HG02678 (cell line): ENCODE measurements around the gene MRPS9.

Experiments used
- ATAC-seq: cut with Tn5 transposase; IDR thresholded peaks from one replicate; pipeline ENCODE4 v1.9.1; 2021; ENCODE audit warnings: mild to moderate bottlenecking, moderate library complexity; ENCODE audit not compliant: unreplicated experiment

The MRPS9 gene

DNA sequence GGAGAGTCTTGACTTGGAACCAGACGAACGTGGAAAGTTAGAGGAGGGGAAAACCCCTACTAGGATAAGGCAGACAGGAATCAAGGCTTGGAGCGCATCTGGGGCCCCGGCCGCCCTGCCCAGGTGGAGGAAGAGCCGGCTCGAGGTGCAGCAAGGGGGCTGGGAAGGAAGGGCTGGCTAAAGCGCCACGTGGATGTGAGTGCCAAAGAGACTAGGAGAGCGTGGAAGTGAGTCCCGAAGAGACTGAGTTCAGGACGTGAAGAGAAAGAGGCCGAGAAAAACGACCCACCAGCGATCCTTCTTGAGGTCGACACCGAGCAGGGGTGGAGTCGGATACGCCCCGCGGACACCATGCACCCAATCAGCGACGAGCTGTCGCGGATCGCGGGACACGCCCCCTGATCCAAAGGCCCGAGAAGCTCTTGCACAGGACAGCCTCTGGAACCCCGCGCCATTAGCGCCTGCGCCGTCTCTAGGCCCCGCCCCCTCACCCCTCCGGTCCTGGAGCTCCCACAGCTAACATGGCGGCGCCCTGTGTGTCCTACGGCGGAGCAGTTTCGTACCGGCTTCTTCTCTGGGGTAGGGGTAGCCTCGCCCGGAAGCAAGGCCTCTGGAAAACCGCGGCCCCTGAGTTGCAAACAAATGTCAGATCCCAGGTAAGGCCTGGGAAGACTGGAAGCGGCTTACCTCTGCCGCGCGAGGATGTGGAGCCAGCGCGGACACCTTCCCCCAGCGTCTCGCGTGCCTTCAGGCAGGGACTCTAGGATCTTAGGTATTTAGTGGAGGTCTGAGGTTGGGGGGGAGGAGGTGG, at the start of gene MRPS9:
Gene MRPS9 (plus strand): TSS at position 498 of the 811 bp plus-strand sequence. CDS start 24 bp downstream, at position 522.
- ATAC-seq = peak; percentile 99

DNA sequence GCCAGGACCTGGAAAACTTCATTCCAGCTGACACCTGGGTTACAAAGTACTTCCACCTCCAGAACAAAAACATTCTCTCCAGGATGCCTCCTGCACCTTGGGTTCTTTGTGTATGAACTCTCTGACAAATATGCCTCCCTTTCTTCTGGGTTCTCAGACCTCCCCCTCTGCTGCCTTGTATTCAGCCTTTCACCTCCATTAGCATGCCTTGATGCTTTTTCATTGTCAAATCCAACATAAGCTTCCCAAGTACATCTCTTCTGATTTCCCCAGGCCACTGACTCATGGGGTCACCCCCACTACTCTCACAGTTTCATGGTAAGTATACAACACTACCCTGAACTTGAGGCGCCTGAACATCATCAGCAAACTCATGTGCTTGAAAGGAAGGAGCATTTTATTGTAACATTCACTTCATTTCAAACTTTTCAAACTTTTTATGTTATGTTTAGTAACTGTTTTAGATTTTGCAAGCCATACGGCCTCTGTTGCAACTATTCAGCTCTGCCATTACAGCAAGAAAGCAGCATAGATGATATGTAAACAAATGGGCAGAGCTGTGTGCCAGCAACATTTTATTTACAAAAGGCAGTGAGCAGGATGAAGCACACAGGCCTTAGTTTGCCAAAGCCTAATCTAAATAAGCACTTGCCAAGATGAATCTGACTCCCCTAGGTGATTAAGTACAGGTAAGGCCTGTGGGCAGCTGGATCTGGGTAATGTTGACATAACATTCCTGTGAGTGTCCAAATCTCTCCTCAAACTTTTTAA, 32.5 kb upstream of the MRPS9 start:
- ATAC-seq = no peak

- no peak for ATAC-seq
Observed at GRCh38 chr2:105007367-105007766, 30.5 kb upstream of the MRPS9 start.

DNA sequence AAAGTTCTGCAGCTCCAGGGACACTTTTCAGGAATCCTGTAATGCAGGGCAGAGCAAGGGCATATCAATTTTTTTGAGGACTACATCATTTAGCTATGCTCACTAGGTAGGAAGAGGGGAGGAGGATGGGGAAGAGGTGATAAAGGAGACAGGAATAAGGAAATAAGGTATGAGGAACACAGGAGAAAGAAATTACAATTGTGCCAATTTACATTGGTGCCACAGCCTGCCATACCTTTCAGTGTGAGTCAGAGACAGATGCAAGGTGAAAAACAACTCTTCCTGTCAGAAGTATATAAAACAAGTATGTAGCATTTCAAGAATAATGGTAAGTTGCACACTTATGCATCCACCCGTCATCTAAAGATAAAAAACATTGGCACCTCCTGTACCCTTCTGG, 5.4 kb upstream of the MRPS9 start:
- no peak for ATAC-seq

- no peak for ATAC-seq
Observed at GRCh38 chr2:105034170-105034569, 3.7 kb upstream of the MRPS9 start.

DNA sequence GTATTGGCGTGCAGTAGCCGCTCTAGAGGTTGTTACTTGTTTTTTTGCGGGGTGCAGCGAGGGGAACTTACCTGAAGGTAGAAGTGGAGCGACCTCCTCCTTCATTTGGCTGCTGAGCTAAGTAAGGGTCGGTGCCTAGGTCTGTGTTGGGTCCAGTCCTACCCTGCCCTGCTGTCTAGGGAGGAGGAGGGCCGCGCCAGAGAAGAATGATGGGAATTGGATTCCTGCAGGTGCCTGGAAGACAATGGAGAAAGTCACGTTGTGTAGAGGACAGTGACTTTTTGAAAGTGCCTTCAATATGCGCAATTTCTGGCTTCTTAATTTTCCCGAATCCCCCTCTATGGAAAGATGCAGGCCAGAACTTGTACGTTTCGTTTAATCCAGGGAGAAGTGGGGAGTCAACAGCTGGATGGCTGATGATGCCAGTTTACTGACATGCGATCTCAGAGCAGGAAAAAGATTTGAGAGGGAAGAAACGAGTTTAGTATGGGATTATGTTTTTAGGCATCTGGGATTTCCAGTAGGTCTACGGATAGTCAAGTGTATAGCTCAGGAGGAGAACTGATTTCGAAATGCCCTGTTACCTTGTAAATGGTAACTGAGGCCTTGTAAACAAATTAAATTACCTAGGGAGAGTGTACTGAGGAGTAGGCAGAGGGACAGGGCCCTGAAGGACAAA, 653 bp downstream of the MRPS9 start:
- ATAC-seq = no peak

DNA sequence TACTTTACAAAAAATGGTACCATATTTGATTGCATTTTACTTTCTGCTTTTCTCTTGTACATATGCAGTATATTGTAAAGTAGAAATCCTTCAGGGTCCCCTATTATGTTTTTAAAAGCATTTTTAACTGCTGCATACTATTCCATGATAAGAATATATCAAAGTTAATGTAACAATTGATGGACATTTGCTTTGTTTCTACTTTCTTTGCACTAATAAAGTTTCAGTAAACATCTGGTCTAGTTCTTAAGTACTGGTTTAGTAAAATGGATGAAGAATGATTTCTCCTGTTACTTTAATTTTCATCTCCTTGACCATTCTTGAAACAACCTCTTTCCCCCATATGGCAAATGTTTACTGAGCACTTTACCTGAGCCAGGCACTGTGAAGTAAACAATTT, 1.7 kb downstream of the MRPS9 start:
- ATAC-seq = no peak

DNA sequence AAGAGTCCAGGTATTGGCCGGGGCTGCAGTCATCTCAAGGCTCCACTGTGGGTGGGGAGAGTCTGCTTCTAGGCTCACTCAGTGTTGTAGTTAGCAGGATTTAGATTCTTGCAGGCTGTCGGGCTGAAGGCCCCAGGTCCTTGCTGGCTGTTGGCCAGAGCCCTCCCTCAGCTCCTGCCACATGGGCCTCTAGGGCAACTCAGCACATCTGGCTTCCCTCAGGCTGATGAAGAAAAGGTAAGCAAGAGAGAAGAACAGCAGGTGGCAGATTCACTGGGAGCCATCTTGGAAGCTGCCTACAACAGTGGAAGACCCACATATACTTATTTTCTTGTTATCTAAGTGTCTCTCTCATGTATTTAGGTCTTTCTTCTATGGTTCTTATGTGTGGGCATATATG, 4.3 kb downstream of the MRPS9 start:
- ATAC-seq = no peak

- ATAC-seq = no peak
Observed at GRCh38 chr2:105052773-105053172, 14.9 kb downstream of the MRPS9 start.

DNA sequence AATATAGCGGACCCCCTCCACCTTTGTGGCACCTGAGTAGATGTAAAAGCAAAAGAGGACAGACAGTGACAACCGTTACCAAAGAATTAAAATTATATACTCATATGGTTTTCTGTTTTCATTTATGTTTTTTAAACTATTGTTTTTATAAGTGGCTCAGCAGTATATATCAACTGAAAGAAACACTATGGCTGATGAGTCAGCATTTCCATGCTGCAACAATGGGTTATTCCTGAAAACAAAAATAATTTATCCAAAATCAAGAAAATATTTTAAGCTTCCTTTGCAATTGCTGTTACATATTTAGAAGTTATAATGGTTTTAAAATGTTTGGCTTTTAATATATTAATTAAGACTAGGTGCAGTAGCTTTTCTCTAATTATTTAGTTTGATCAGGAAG, 17.7 kb downstream of the MRPS9 start:
- no peak for ATAC-seq

DNA sequence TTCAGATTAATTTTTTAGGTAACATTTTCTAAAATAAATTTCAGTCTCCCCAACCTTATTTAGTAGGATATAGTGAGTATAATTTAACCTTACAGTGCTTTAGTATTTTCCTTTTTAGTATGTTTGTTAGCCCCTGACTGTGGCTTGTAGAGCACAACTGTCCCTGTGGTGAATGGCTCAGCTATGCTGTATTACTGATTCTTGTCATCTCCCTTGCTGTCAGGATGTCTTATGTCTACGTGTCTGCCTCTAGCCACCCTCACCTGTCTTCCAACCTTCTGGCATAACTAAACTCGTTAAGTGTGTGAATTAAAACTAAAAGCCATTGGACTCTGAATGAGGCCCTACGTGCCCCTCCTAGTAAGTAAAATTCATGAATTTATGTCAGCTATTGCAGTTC, 18.4 kb downstream of the MRPS9 start:
- no peak for ATAC-seq

- ATAC-seq = no peak
Observed at GRCh38 chr2:105057005-105057404, 19.1 kb downstream of the MRPS9 start.

GRCh38 chr2:105061560-105061959, 23.7 kb downstream of the MRPS9 start:
- no peak for ATAC-seq

DNA sequence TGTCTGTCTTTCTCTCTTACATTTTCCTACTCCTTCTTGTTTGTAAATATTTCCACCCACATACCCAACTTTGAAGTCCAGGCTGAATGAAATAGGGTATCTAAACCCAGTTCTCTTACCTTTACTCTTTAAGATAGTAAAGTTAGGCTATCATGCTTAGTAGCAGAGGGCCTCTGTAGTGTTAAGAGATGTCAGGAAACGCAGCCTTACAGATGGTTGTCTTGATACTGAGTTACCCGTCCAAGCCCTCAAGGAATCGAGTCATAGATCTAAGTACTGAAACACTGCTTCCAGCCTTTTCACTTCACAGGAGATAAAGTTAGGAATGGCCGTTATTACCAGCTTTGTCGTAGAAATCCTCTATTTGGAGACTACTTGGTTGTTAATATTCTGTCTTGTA, 24.3 kb downstream of the MRPS9 start:
- ATAC-seq = no peak

DNA sequence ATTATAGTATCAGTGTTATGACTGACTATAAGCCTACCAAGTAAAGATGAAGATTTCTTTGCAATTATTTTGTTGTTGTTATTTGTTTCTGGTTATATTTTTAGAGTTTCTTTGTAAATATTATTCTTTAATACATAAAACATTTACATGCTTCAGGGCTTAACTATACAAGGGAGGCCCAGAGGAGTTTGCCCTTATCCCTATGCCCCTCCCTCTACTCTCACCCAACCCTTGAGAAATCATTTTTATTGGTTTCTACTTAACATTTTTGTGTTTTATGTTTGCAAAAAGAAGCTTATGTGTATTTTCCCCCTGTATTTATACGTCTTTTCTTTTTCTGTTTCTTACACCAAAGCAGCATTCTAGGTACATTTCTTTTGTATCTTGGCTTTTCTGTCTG, 30.5 kb downstream of the MRPS9 start:
- no peak for ATAC-seq

DNA sequence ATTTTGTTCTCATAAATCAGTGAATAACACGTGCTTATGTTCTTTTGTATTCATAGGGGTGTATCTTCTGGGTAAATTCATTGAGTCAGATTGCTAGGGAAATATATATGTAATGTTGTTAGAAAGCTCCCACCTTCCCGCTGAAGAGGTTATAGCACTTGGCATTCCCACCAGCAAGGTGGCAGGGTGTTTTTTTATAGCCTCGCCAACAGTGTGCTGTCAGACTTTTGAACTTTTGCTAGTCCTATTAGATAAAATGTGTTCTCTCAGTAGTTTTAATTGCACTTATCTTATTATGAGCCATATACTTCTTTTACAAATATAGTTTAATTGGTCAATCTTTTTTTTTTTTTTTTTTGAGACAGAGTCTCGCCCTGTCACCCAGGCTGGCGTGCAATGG, 31.0 kb downstream of the MRPS9 start:
- ATAC-seq = no peak

GRCh38 chr2:105070010-105070865, 32.4 kb downstream of the MRPS9 start:
- ATAC-seq = no peak

GRCh38 chr2:105071379-105071778, 33.5 kb downstream of the MRPS9 start:
- no peak for ATAC-seq

GRCh38 chr2:105072039-105072438, 34.2 kb downstream of the MRPS9 start:
- ATAC-seq = peak; percentile 85

- ATAC-seq = no peak
Observed at GRCh38 chr2:105073591-105073990, 35.7 kb downstream of the MRPS9 start.

GRCh38 chr2:105076121-105076520, 38.3 kb downstream of the MRPS9 start:
- ATAC-seq = no peak
